ENCODE measurements around the gene MCF2L.

MCF2L gene

GRCh38 chr13:113036401-113036800 is 67.4 kb downstream of the MCF2L start:
- Mint-ChIP-seq H3K36me3 (no peaks in the 10 kb centered on the region), H3K27me3 (no peaks in the 10 kb centered on the region), H3K4me1 (no peaks in the 10 kb centered on the region), H3K27ac (no peak overlapping the region), H3K9me3 (peaks cover 5% of the 10 kb centered on the region), H3K4me3 (no peak overlapping the region)
- CTCF ChIA-PET = no interaction called here
- DNase-seq = no peak

GRCh38 chr13:113040031-113040430 is 71.0 kb downstream of the MCF2L start:
- no peak for DNase-seq
- Mint-ChIP-seq H3K27ac (no peak overlapping the region), H3K4me1 (no peaks in the 10 kb centered on the region), H3K27me3 (no peaks in the 10 kb centered on the region), H3K9me3 (no peaks in the 10 kb centered on the region), H3K36me3 (no peaks in the 10 kb centered on the region), H3K4me3 (no peak overlapping the region)
- CTCF ChIA-PET = no interaction called here

- CTCF ChIA-PET = interaction anchor here (1.3 kb wide), 1 partner anchor 11 kb away, joined by 3 read pairs; no protein-coding TSS in a partner anchor
- H3K4me3 Mint-ChIP-seq = no peak overlapping the region
- H3K27ac Mint-ChIP-seq = no peak overlapping the region
- H3K27me3 Mint-ChIP-seq = no peaks in the 10 kb centered on the region
- no peaks in the 10 kb centered on the region for H3K9me3 Mint-ChIP-seq
- DNase-seq = no peak
- no peaks in the 10 kb centered on the region for H3K4me1 Mint-ChIP-seq
- H3K36me3 Mint-ChIP-seq = no peaks in the 10 kb centered on the region
Measured at GRCh38 chr13:113040597-113041292, 71.7 kb downstream of the MCF2L start.

DNA sequence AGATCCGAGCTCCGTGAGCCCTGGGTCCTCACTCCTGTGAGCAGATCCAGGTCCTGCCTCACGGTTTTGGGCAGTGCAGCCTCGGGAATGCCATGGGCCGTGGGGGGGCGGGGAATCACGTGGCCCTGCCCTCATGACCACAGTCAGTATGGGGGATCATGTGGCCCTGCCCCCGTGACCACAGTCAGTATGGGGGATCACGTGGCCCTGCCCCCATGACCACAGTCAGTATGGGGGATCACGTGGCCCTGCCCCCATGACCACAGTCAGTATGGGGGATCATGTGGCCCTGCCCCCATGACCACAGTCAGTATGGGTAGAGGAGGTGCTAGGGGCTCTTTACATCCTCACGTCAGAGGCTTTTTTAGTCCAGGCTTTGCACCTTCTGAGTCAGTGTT is 72.3 kb downstream of the MCF2L start:
- Mint-ChIP-seq H3K36me3 (no peaks in the 10 kb centered on the region), H3K4me3 (no peak overlapping the region), H3K27ac (no peak overlapping the region), H3K4me1 (no peaks in the 10 kb centered on the region), H3K9me3 (no peaks in the 10 kb centered on the region), H3K27me3 (no peaks in the 10 kb centered on the region)
- CTCF ChIA-PET = interaction anchor here (1.3 kb wide), 1 partner anchor 11 kb away, joined by 3 read pairs; no protein-coding TSS in a partner anchor
- no peak for DNase-seq

GRCh38 chr13:113041896-113042295 is 72.9 kb downstream of the MCF2L start:
- no peaks in the 10 kb centered on the region for H3K9me3 Mint-ChIP-seq
- DNase-seq = no peak
- H3K36me3 Mint-ChIP-seq = no peaks in the 10 kb centered on the region
- H3K4me1 Mint-ChIP-seq = no peaks in the 10 kb centered on the region
- CTCF ChIA-PET = interaction anchor here (0.7 kb wide), 1 partner anchor 311 kb away, joined by 3 read pairs; no protein-coding TSS in a partner anchor
- H3K27me3 Mint-ChIP-seq = no peaks in the 10 kb centered on the region
- no peak overlapping the region for H3K4me3 Mint-ChIP-seq
- H3K27ac Mint-ChIP-seq = no peak overlapping the region

- Mint-ChIP-seq H3K27me3 (no peaks in the 10 kb centered on the region), H3K27ac (no peak overlapping the region), H3K4me1 (no peaks in the 10 kb centered on the region), H3K4me3 (no peak overlapping the region), H3K36me3 (no peaks in the 10 kb centered on the region), H3K9me3 (no peaks in the 10 kb centered on the region)
- DNase-seq = no peak
- CTCF ChIA-PET = no interaction called here
Measured at GRCh38 chr13:113042456-113042855, 73.4 kb downstream of the MCF2L start.

DNA sequence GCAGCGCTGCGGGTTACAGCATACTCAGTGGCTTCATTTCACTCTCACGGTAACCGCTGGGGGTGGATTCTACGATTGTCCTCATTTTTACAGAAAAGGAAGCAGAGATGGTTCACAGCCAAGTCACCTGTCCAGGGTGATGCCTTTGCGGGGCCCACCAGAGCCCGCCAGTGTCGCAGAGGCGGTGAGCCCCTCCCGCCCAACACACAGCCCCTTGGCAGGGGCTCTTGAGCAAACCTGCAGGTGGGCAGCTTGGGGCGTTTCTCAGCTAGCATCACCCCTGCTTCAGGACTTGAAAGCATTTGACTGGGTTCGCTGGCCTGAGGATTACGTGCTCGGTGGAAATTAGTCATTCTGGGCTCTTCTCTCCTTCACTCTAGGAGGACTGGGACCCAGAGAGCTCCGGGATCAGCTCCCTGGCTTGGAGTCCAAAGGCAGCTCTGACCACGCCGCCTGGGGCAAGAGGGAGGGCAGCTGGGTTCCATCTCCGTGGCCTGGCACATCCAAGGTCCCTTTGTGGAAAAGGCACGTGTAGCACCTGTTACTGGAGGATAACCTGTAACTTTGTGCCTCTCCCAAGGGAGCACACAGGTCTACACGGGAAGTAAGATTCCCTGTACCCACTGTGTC is 74.1 kb downstream of the MCF2L start:
- CTCF ChIA-PET = no interaction called here
- H3K27ac Mint-ChIP-seq = no peak overlapping the region

GRCh38 chr13:113043931-113044330 is 74.9 kb downstream of the MCF2L start:
- Mint-ChIP-seq H3K4me3 (no peak overlapping the region), H3K4me1 (no peaks in the 10 kb centered on the region)
- CTCF ChIA-PET = no interaction called here

More for the DNA sequence above, 74.1 kb downstream of the MCF2L start:
- no peaks in the 10 kb centered on the region for H3K9me3 Mint-ChIP-seq
- no peak for DNase-seq
- no peak overlapping the region for H3K4me3 Mint-ChIP-seq
- H3K4me1 Mint-ChIP-seq = no peaks in the 10 kb centered on the region
- no peaks in the 10 kb centered on the region for H3K27me3 Mint-ChIP-seq
- H3K36me3 Mint-ChIP-seq = no peaks in the 10 kb centered on the region

DNA sequence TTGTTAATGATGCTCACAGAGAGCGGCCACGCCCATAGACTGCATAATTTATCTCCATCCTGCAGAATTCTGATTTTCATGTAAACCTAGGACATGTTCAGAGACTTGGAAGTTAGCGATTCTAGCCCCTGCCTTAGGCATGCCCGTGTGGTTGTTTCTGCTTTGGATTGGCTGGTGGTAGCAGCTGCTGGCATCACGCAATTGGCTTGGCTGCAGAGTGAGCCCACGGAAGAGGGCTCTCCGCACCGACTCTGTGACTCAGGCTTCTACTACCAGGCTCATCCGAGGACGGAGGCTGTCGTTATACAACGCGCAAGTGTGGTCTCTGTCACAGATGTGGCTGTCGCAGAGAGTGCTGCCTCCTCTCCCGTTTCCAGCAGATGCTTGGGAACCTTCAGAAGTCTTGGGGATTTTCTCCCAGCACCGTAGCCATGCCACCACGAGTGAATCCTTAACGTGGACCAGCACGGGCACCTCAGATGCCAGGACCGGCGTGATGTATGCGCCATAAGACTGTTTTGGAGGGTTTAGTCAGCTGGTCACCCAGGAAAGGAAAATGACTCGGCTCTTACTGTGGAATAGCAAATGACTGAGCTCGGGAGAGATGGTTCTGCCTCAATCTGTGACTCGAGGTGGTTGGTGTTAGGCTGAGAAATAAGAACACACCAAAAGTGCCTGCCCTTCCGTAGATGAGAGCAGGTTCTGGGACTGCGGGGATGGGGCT is 75.5 kb downstream of the MCF2L start:
- H3K36me3 Mint-ChIP-seq = no peaks in the 10 kb centered on the region
- H3K4me1 Mint-ChIP-seq = no peaks in the 10 kb centered on the region
- H3K4me3 Mint-ChIP-seq = no peak overlapping the region
- no peak for DNase-seq
- no peak overlapping the region for H3K27ac Mint-ChIP-seq
- CTCF ChIA-PET = no interaction called here
- H3K9me3 Mint-ChIP-seq = no peaks in the 10 kb centered on the region
- no peaks in the 10 kb centered on the region for H3K27me3 Mint-ChIP-seq

More at GRCh38 chr13:113043931-113044330, 74.9 kb downstream of the MCF2L start:
- Mint-ChIP-seq H3K36me3 (no peaks in the 10 kb centered on the region), H3K9me3 (no peaks in the 10 kb centered on the region), H3K27ac (no peak overlapping the region), H3K27me3 (no peaks in the 10 kb centered on the region)
- no peak for DNase-seq

GRCh38 chr13:113045251-113046127 is 76.5 kb downstream of the MCF2L start:
- H3K27me3 Mint-ChIP-seq = no peaks in the 10 kb centered on the region
- no peak overlapping the region for H3K27ac Mint-ChIP-seq
- CTCF ChIA-PET = no interaction called here
- no peaks in the 10 kb centered on the region for H3K36me3 Mint-ChIP-seq
- no peak overlapping the region for H3K4me3 Mint-ChIP-seq
- DNase-seq = no peak
- no peaks in the 10 kb centered on the region for H3K4me1 Mint-ChIP-seq
- no peaks in the 10 kb centered on the region for H3K9me3 Mint-ChIP-seq

DNA sequence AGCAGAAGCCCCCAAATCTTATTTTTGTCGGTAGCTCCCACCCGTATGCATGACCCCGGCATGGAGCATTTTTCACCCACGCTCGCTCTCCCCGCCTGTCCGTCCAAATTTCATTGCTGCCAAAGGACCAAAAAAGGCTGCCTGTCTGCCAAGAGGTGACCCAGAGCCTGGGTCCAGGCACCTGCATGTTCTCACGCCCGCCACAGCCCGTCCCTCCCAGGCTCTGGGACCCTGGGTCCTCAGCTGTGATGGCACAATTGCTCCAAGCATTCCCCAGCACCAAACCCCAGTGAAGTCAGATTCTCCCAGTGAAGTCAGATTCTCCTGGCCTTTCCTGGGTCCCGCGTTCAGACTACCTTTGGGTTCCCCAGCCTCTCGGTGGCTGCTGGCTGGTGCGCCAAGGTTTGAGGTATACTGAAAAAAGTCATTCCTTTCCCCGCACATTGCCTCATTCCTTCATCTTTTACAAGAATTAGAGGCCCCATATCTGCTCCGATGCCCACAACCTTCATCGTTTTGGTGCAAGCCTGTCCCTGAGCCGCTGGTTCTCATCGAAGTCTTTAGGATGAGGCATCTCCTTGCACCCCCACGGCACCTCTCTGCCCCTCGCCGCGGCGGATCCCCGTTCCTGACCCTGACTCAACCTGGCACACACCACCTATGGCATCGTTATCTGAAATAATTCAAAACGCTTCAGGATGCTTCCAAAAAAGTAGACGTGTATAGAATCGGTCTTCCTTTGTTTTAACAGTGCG is 77.3 kb downstream of the MCF2L start:
- H3K27ac Mint-ChIP-seq = no peak overlapping the region
- CTCF ChIA-PET = no interaction called here
- no peak overlapping the region for H3K4me3 Mint-ChIP-seq
- no peak for DNase-seq
- no peaks in the 10 kb centered on the region for H3K36me3 Mint-ChIP-seq
- H3K9me3 Mint-ChIP-seq = no peaks in the 10 kb centered on the region
- no peaks in the 10 kb centered on the region for H3K4me1 Mint-ChIP-seq
- H3K27me3 Mint-ChIP-seq = no peaks in the 10 kb centered on the region

DNA sequence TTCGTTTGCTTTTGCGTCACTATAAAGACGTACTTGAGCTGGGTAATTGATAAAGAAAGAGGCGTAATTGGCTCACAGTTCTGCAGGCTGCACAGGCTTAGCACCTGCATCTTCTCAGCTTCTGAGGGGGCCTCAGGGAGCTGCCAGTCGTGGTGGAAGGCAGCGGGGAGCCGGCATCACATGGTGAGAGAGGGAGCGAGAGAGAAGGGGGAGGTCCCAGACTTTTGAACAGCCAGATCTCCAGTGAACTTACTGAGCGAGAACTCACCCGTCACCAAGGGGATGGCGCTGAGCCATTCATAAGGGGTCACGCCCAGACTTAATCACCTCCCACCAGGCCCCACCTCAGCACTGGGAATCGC is 77.8 kb downstream of the MCF2L start:
- Mint-ChIP-seq H3K36me3 (no peaks in the 10 kb centered on the region), H3K4me1 (no peaks in the 10 kb centered on the region), H3K9me3 (no peaks in the 10 kb centered on the region), H3K27ac (no peak overlapping the region), H3K4me3 (no peak overlapping the region), H3K27me3 (no peaks in the 10 kb centered on the region)
- CTCF ChIA-PET = no interaction called here
- no peak for DNase-seq

- H3K9me3 Mint-ChIP-seq = no peaks in the 10 kb centered on the region
- no peak overlapping the region for H3K27ac Mint-ChIP-seq
- CTCF ChIA-PET = no interaction called here
- no peak for DNase-seq
- no peaks in the 10 kb centered on the region for H3K27me3 Mint-ChIP-seq
- H3K36me3 Mint-ChIP-seq = no peaks in the 10 kb centered on the region
- no peaks in the 10 kb centered on the region for H3K4me1 Mint-ChIP-seq
- H3K4me3 Mint-ChIP-seq = no peak overlapping the region
Measured at GRCh38 chr13:113047587-113047986, 78.6 kb downstream of the MCF2L start.

DNA sequence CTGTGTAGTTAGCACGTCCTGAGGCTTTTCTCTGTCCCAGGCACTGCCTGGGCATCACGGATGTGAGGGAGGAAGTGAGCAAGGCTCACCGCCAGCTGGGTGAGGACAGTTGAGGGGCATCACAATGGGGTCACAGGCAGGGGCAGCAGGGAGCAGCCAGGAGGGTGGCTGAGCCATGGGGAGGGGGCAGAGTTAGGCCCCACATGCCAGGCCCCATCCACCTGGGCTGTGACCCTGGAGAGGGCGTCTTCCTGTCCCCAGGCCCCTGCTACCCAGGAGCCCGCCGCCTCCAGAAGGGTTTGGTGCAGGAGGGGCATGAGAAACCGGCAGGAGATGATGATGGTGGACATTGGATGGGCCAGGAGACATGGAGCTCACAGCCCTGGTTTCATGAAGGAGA is 79.8 kb downstream of the MCF2L start:
- no peak overlapping the region for H3K27ac Mint-ChIP-seq
- no peaks in the 10 kb centered on the region for H3K36me3 Mint-ChIP-seq

More for the DNA sequence above, 79.8 kb downstream of the MCF2L start:
- Mint-ChIP-seq H3K9me3 (no peaks in the 10 kb centered on the region), H3K27me3 (no peaks in the 10 kb centered on the region), H3K4me1 (no peaks in the 10 kb centered on the region), H3K4me3 (no peak overlapping the region)
- DNase-seq = peak; percentile 9
- CTCF ChIA-PET = no interaction called here

Data from activated naive CD4-positive, alpha-beta T cell treated with anti-CD3 and anti-CD28 coated beads, Interleukin-2, amount 10 ng/mL, durations not matched to agents 7 days and 5 days (primary cell).